Liver (tissue), 2 donors: Measurements from ENCODE around the gene TMEM135.
"Not testable (repeated sequence)": the region's sequence is repeated elsewhere in the genome, so short reads cannot be mapped to it uniquely, and the experiment has no call there.

Experiments
- CTCF ChIP-seq: fragments of 150-350 bp; IDR thresholded peaks from 2 replicates; pipeline ENCODE4 v1.5.1; 2017; ENCODE audit warnings: improper control_type of control experiment, low read depth, low read length; ENCODE audit not compliant: missing input control
- TF ChIP-seq, protein P1 (sequence below): IDR thresholded peaks from 2 replicates; pipeline ENCODE4 v1.6.1; 2016; ENCODE audit warnings: antibody characterized with exemption
- donor health status: healthy.

DNA sequence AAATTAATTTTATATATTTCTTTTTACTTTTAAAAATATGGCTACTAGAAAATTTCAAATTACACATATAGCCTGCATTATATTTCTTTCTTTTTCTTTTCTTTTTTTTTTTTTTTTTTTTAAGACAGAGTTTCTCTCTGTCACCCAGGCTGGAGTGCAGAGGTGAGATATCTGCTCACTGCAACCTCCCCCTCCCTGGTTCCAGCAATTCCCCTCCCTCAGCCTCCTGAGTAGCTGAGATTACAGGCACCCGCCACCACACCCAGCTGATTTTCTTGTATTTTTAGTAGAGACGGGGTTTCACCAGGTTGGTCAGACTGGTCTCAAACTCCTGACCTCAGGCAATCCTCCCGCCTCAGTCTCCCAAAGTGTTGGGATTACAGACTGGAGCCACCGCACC, 234.2 kb downstream of the TMEM135 start:
- TF ChIP-seq, protein P1, sequence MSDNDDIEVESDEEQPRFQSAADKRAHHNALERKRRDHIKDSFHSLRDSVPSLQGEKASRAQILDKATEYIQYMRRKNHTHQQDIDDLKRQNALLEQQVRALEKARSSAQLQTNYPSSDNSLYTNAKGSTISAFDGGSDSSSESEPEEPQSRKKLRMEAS = not testable (repeated sequence)
- not testable (repeated sequence) for TF ChIP-seq CTCF
